Measurements from ENCODE around the gene CADPS.

GRCh38 chr3:62597491-62597890 lies 277.7 kb downstream of the CADPS start:
- TF ChIP-seq CTCF (conservative IDR thresholded peaks at IDR 0.05), result no peak
- no peak for TF ChIP-seq ZFX (IDR thresholded peaks at IDR 0.05)
